ENCODE data around the gene SYNPR.

Gene SYNPR

DNA sequence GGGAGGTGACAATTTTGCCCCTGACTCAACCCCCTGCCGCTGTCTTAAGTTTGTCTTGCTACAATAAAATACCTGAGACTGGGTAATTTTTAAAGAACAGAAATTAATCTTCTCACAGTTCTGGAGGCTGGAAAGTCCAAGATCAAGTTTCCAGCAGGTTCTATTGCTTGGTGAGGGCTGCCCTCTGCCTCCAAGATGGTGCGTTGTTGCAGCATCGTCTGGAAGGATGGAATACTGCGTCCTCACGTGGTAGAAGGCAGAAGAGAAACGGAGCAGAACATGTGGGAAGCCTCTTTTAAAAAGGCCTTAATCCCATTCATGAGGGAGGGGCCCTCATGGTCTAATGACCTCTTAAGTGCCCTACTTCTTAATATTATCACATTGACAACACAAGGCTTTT is 287.1 kb downstream of the SYNPR start:
- no peaks in the 10 kb centered on the region for H3K4me1 Mint-ChIP-seq
- no peaks in the 10 kb centered on the region for H3K27me3 Mint-ChIP-seq
- H3K27ac Mint-ChIP-seq = no peak overlapping the region
- H3K4me3 Mint-ChIP-seq = no peak overlapping the region
- H3K36me3 Mint-ChIP-seq = no peaks in the 10 kb centered on the region
- H3K9me3 Mint-ChIP-seq = no peaks in the 10 kb centered on the region

GRCh38 chr3:63571682-63572081 is 293.6 kb downstream of the SYNPR start:
- Mint-ChIP-seq H3K4me1 (no peaks in the 10 kb centered on the region), H3K4me3 (no peak overlapping the region), H3K9me3 (no peaks in the 10 kb centered on the region), H3K27ac (no peak overlapping the region), H3K27me3 (peaks cover 3% of the 10 kb centered on the region), H3K36me3 (no peaks in the 10 kb centered on the region)

DNA sequence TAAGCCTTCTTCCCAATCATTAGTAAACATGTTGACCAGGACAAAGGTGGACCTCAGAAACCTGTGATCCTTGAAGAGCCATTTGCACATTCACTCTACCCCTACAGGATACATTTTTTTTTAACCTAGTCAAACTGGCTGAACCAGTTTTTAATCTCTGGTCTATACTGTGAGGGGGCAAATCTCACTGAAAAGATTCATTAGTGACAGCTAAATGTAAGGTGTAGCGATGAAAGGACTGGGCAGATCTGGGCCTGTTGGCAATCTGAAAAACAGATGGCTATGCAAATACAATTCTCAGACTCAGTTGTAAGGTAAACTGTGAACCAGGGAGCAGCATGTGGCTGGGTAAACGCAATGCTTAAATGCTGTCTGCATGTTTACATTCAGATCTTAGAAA is 298.7 kb downstream of the SYNPR start:
- H3K36me3 Mint-ChIP-seq = no peaks in the 10 kb centered on the region
- no peak overlapping the region for H3K27ac Mint-ChIP-seq
- no peaks in the 10 kb centered on the region for H3K4me1 Mint-ChIP-seq
- H3K27me3 Mint-ChIP-seq = peaks cover 2% of the 10 kb centered on the region
- H3K4me3 Mint-ChIP-seq = no peak overlapping the region
- no peaks in the 10 kb centered on the region for H3K9me3 Mint-ChIP-seq

GRCh38 chr3:63578858-63579257 is 300.8 kb downstream of the SYNPR start:
- H3K36me3 Mint-ChIP-seq = no peaks in the 10 kb centered on the region
- peaks cover 2% of the 10 kb centered on the region for H3K27me3 Mint-ChIP-seq
- H3K4me1 Mint-ChIP-seq = no peaks in the 10 kb centered on the region

DNA sequence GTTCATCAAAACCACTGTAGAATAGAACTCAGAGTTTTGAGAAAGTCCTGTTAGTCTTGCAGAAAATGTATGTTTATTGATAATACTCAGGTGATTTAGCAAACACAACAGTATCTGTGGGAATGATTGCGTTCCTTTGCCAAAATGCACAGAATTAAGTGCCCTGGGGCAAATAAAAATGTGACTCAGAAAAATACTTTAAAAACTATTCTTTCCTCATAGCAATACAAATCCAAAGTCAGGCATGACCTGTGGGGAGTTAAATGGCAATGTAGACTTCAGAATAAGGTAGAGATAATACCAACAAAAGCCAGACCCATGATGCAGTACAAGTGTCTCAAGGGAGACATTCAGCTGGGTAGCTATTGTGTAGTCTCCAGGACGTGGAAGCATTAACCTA is 302.0 kb downstream of the SYNPR start:
- no peaks in the 10 kb centered on the region for H3K4me1 Mint-ChIP-seq
- no peak overlapping the region for H3K4me3 Mint-ChIP-seq
- no peaks in the 10 kb centered on the region for H3K9me3 Mint-ChIP-seq
- no peak overlapping the region for H3K27ac Mint-ChIP-seq
- peaks cover 5% of the 10 kb centered on the region for H3K27me3 Mint-ChIP-seq
- no peaks in the 10 kb centered on the region for H3K36me3 Mint-ChIP-seq

More at GRCh38 chr3:63578858-63579257, 300.8 kb downstream of the SYNPR start:
- Mint-ChIP-seq H3K4me3 (no peak overlapping the region), H3K27ac (no peak overlapping the region), H3K9me3 (no peaks in the 10 kb centered on the region)

- Mint-ChIP-seq H3K27ac (no peak overlapping the region), H3K9me3 (no peaks in the 10 kb centered on the region), H3K27me3 (peaks cover 5% of the 10 kb centered on the region), H3K36me3 (no peaks in the 10 kb centered on the region), H3K4me1 (no peaks in the 10 kb centered on the region), H3K4me3 (no peak overlapping the region)
These were observed 304.9 kb downstream of the SYNPR start for GRCh38 chr3:63582943-63583500.

DNA sequence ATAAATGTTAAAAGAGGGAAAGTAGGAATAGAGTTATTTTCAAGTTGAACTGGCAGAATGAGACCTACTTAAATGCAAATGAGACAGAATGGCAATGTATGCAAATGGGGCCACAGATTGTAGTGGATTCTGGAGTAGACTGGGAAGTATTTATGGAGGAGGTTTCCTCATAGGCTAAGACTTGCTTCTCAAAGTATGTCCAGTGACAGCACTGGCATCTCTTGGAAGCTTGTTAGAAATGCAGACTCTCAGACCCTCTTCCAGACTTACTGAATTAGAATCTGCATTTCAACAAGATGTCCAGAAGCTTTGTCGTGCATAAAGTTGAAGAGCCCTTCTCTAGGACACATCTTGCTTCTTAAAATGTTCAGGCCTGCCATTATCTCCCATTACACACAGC is 306.6 kb downstream of the SYNPR start:
- Mint-ChIP-seq H3K27me3 (peaks cover 2% of the 10 kb centered on the region), H3K9me3 (no peaks in the 10 kb centered on the region), H3K4me3 (no peak overlapping the region), H3K27ac (no peak overlapping the region), H3K4me1 (no peaks in the 10 kb centered on the region), H3K36me3 (no peaks in the 10 kb centered on the region)

DNA sequence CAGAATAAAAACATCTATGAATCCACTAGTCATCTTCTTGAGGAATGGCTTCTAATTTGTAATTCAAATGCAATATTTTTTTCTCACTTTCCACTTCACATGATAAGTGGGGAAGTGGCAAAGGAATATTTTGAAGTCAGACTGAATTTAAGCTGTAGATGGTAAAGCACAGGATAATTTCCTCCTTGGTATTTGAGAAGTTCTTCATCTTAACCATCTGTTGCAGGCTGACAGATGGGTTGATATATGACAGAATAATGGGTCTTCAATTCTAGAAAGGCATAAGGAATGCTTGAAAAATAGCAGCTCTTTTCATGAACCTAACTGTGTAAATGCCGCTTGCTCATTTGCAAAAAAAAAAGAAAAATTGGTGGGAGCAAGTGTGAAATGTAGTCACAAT is 307.8 kb downstream of the SYNPR start:
- Mint-ChIP-seq H3K27me3 (peaks cover 2% of the 10 kb centered on the region), H3K4me1 (no peaks in the 10 kb centered on the region), H3K9me3 (no peaks in the 10 kb centered on the region), H3K4me3 (no peak overlapping the region), H3K36me3 (no peaks in the 10 kb centered on the region), H3K27ac (no peak overlapping the region)

- no peaks in the 10 kb centered on the region for H3K9me3 Mint-ChIP-seq
- no peaks in the 10 kb centered on the region for H3K36me3 Mint-ChIP-seq
- H3K4me1 Mint-ChIP-seq = no peaks in the 10 kb centered on the region
- H3K27ac Mint-ChIP-seq = no peak overlapping the region
- peaks cover 2% of the 10 kb centered on the region for H3K27me3 Mint-ChIP-seq
- H3K4me3 Mint-ChIP-seq = no peak overlapping the region
These were observed 310.8 kb downstream of the SYNPR start for GRCh38 chr3:63588895-63589294.

GRCh38 chr3:63593779-63594178 is 315.7 kb downstream of the SYNPR start:
- Mint-ChIP-seq H3K27ac (no peak overlapping the region), H3K36me3 (no peaks in the 10 kb centered on the region)

GRCh38 chr3:63595221-63595620 is 317.1 kb downstream of the SYNPR start:
- Mint-ChIP-seq H3K36me3 (no peaks in the 10 kb centered on the region), H3K27me3 (no peaks in the 10 kb centered on the region), H3K9me3 (no peaks in the 10 kb centered on the region), H3K4me3 (no peak overlapping the region), H3K27ac (no peak overlapping the region), H3K4me1 (no peaks in the 10 kb centered on the region)

More at GRCh38 chr3:63593779-63594178, 315.7 kb downstream of the SYNPR start:
- Mint-ChIP-seq H3K27me3 (no peaks in the 10 kb centered on the region), H3K4me1 (no peaks in the 10 kb centered on the region), H3K9me3 (no peaks in the 10 kb centered on the region), H3K4me3 (no peak overlapping the region)

GRCh38 chr3:63597019-63597418 is 318.9 kb downstream of the SYNPR start:
- H3K27ac Mint-ChIP-seq = no peak overlapping the region
- H3K9me3 Mint-ChIP-seq = no peaks in the 10 kb centered on the region
- no peaks in the 10 kb centered on the region for H3K4me1 Mint-ChIP-seq
- H3K36me3 Mint-ChIP-seq = no peaks in the 10 kb centered on the region
- H3K4me3 Mint-ChIP-seq = no peak overlapping the region
- peaks cover 2% of the 10 kb centered on the region for H3K27me3 Mint-ChIP-seq

DNA sequence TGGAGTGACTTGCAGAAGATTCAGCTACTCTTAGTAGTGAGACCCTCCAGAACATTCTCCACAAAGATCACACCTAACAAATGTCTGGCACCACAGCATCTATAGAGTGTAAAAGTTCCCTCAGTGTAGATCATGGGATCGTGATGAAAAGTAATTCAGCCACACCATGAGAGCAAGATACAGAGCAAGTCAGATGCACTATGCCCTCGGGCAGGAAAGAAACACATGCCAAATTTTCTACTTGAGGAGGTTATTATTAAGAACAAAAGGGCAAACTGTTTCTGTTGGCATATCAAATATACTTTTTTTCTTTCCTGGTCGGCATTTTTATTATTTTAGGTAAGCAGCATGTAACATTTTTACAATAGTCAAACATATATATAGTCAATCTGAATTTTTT is 329.6 kb downstream of the SYNPR start:
- Mint-ChIP-seq H3K4me3 (no peak overlapping the region), H3K4me1 (no peaks in the 10 kb centered on the region), H3K27ac (no peak overlapping the region), H3K36me3 (no peaks in the 10 kb centered on the region), H3K9me3 (no peaks in the 10 kb centered on the region), H3K27me3 (peaks cover 2% of the 10 kb centered on the region)

GRCh38 chr3:63609408-63609807 is 331.3 kb downstream of the SYNPR start:
- Mint-ChIP-seq H3K27me3 (no peaks in the 10 kb centered on the region), H3K4me3 (no peak overlapping the region), H3K36me3 (no peaks in the 10 kb centered on the region), H3K9me3 (no peaks in the 10 kb centered on the region), H3K4me1 (no peaks in the 10 kb centered on the region), H3K27ac (no peak overlapping the region)

GRCh38 chr3:63609834-63610233 is 331.7 kb downstream of the SYNPR start:
- H3K4me1 Mint-ChIP-seq = no peaks in the 10 kb centered on the region
- H3K27ac Mint-ChIP-seq = no peak overlapping the region
- H3K9me3 Mint-ChIP-seq = no peaks in the 10 kb centered on the region
- no peak overlapping the region for H3K4me3 Mint-ChIP-seq
- no peaks in the 10 kb centered on the region for H3K27me3 Mint-ChIP-seq
- H3K36me3 Mint-ChIP-seq = no peaks in the 10 kb centered on the region

- Mint-ChIP-seq H3K9me3 (no peaks in the 10 kb centered on the region), H3K27me3 (no peaks in the 10 kb centered on the region), H3K27ac (no peak overlapping the region), H3K36me3 (no peaks in the 10 kb centered on the region), H3K4me3 (no peak overlapping the region), H3K4me1 (no peaks in the 10 kb centered on the region)
These were observed 333.3 kb downstream of the SYNPR start for GRCh38 chr3:63611382-63611781.

- Mint-ChIP-seq H3K27ac (no peak overlapping the region), H3K36me3 (no peaks in the 10 kb centered on the region), H3K4me3 (no peak overlapping the region), H3K9me3 (no peaks in the 10 kb centered on the region), H3K4me1 (no peaks in the 10 kb centered on the region), H3K27me3 (no peaks in the 10 kb centered on the region)
These were observed 335.5 kb downstream of the SYNPR start for GRCh38 chr3:63613561-63613960.
